HepG2 (cell line): ENCODE measurements around the gene DHCR7. TPM values are rescaled to one million over a fixed set of nuclear protein-coding genes. Genes with fewer than 3 reads are reported as not detected.

Source experiments
- ATAC-seq: fragments of 200-7000 bp; cut with Tn5 transposase; 3 replicates; pipeline ENCODE4 v1.9.1; 2020; ENCODE audit warnings: mild to moderate bottlenecking, moderate library complexity
- BruUV-seq: library from RNA; stranded (reverse); fragments of 400-500 nt; replicated peaks from 2 replicates; lab custom pipeline; 2021; lab: Mats Ljungman, UMichigan
- CTCF ChIA-PET: fragments of 300-600 bp; formaldehyde crosslinking; extraction: SDS; loops from one replicate; lab custom pipeline; 2021; ENCODE audit warnings: low total read pairs, inconsistent platforms, low intra/inter-chr PET ratio; lab: Yijun Ruan, JAX
- POLR2A ChIA-PET: fragments of 350-600 bp; sonication (Branson Sonifier 250); formaldehyde crosslinking; loops from one replicate; lab custom pipeline; 2020; ENCODE audit warnings: antibody characterized with exemption, inconsistent platforms; lab: Yijun Ruan, JAX
- DNase-seq: peaks from one replicate; pipeline ENCODE4 v3.0.0-alpha.2; 2015; ENCODE audit warnings: low spot score
- FAIRE-seq: peaks from 3 replicates; lab custom pipeline; 2011; peaks lifted over from hg19 to GRCh38; lab: Jason Lieb, UNC
- H2AFZ ChIP-seq: one replicate; pipeline ENCODE4 v1.6.1; 2011; ENCODE audit warnings: low read length, inconsistent platforms
- H3K27ac ChIP-seq: fragments of 300-600 bp; 3 replicates; pipeline ENCODE4 v1.8.0; 2011; ENCODE audit warnings: mixed run types, mild to moderate bottlenecking, mixed read lengths, low read length, inconsistent platforms; ENCODE audit not compliant: insufficient read depth; ENCODE audit errors: extremely low read length
- H3K27me3 ChIP-seq, 2 experiments: fragments of 200-600 bp in 1 of 2; 2 replicates in 1 of 2; 3 replicates in 1 of 2; pipeline versions ENCODE4 v1.6.0 to v1.8.0; 2011; ENCODE audit warnings: low read length in 2 of 2, mild to moderate bottlenecking in 2 of 2, moderate library complexity in 2 of 2, inconsistent platforms in 1 of 2; ENCODE audit not compliant: insufficient read depth in 2 of 2, control insufficient read depth in 1 of 2
- H3K36me3 ChIP-seq, 2 experiments: fragments of 200-600 bp in 1 of 2; replicated peaks in 1 of 2; 2 replicates in 1 of 2; 3 replicates in 1 of 2; pipeline versions ENCODE4 v1.5.1 to v1.8.0; 2011; ENCODE audit warnings: low read length in 2 of 2, inconsistent platforms in 1 of 2; ENCODE audit not compliant: insufficient read depth in 2 of 2, control insufficient read depth in 1 of 2
- H3K4me1 ChIP-seq: 2 replicates; pipeline ENCODE4 v1.5.1; 2012; ENCODE audit warnings: low read length, inconsistent platforms; ENCODE audit not compliant: insufficient read depth
- H3K4me2 ChIP-seq: 2 replicates; pipeline ENCODE4 v1.6.0; 2011; ENCODE audit warnings: low read depth, low read length, inconsistent platforms
- H3K4me3 ChIP-seq, 3 experiments: fragments of 200-600 bp in 1 of 3; sonication (generic), shearing (Covaris generic) in 1 of 3; replicated peaks in 1 of 3; 2 replicates each; pipeline ENCODE4 v1.5.1; 2011 to 2016; ENCODE audit warnings: low read length in 3 of 3, inconsistent platforms in 2 of 3, low read depth in 2 of 3, mild to moderate bottlenecking in 2 of 3, control low read depth in 1 of 3, mixed read lengths in 1 of 3; ENCODE audit not compliant: insufficient read depth in 1 of 3
- H3K79me2 ChIP-seq: one replicate; pipeline ENCODE4 v1.6.1; 2011; ENCODE audit warnings: low read length, inconsistent platforms; ENCODE audit not compliant: insufficient read depth
- H3K9ac ChIP-seq: 2 replicates; pipeline ENCODE4 v1.6.0; 2011; ENCODE audit warnings: mild to moderate bottlenecking, low read depth, low read length, inconsistent platforms; ENCODE audit not compliant: insufficient read depth
- H3K9me3 ChIP-seq: 2 replicates; pipeline ENCODE4 v1.5.1; 2012; ENCODE audit warnings: mild to moderate bottlenecking, low read length
- H4K20me1 ChIP-seq: 2 replicates; pipeline ENCODE4 v1.6.0; 2011; ENCODE audit warnings: inconsistent platforms, mild to moderate bottlenecking, low read length, moderate library complexity; ENCODE audit not compliant: insufficient read depth
- ATF2 ChIP-seq: sonication (generic); formaldehyde crosslinking; IDR thresholded peaks from 2 replicates; pipeline ENCODE4 v1.4.0; 2020; ENCODE audit warnings: missing genetic modification reagents
- TFE3 ChIP-seq: IDR thresholded peaks from 2 replicates; pipeline ENCODE4 v1.6.1; 2016
- ZBTB3 ChIP-seq: sonication (generic); formaldehyde crosslinking; IDR thresholded peaks from 2 replicates; pipeline ENCODE4 v1.4.0; 2020; ENCODE audit warnings: low read depth, mild to moderate bottlenecking, moderate library complexity, missing genetic modification reagents, borderline replicate concordance
- ZNF274 ChIP-seq: sonication (generic); formaldehyde crosslinking; IDR thresholded peaks from 2 replicates; pipeline ENCODE4 v1.5.1; 2020; ENCODE audit warnings: mild to moderate bottlenecking, missing genetic modification reagents
- ZNF510 ChIP-seq: sonication (generic); formaldehyde crosslinking; IDR thresholded peaks from 2 replicates; pipeline ENCODE4 v1.4.0; 2020; ENCODE audit warnings: low read depth, mild to moderate bottlenecking, missing genetic modification reagents
- ZNF512B ChIP-seq: sonication (generic); formaldehyde crosslinking; IDR thresholded peaks from 2 replicates; pipeline ENCODE4 v1.5.1; 2020; ENCODE audit warnings: missing genetic modification reagents, mild to moderate bottlenecking, borderline replicate concordance
- ZNF609 ChIP-seq: sonication (generic); formaldehyde crosslinking; IDR thresholded peaks from 2 replicates; pipeline ENCODE4 v1.4.0; 2020; ENCODE audit warnings: mild to moderate bottlenecking, missing genetic modification reagents, borderline replicate concordance
- ZNF713 ChIP-seq: sonication (generic); formaldehyde crosslinking; IDR thresholded peaks from 2 replicates; pipeline ENCODE4 v1.4.0; 2020; ENCODE audit warnings: mild to moderate bottlenecking, missing genetic modification reagents
- ZNF788 ChIP-seq: sonication (generic); formaldehyde crosslinking; IDR thresholded peaks from 2 replicates; pipeline ENCODE4 v1.5.0; 2020; ENCODE audit warnings: mild to moderate bottlenecking, missing genetic modification reagents, borderline replicate concordance
- WGBS: methylation state at CpG from one replicate; pipeline ENCODE4 v1.1.6; 2017; ENCODE audit warnings: low lambda C conversion rate; 5-methylcytosine and 5-hydroxymethylcytosine counted together
- in situ Hi-C: cut with HindIII; loops from 2 replicates; pipeline ENCODE4 v1.10.0; 2017; ENCODE audit warnings: low pct_unique_long_range_greater_than_20kb; ENCODE audit not compliant: extremely low pct_ligation_motif_present
- intact Hi-C: fragments of 100-400 bp; cut with micrococcal nuclease; formaldehyde crosslinking; loops from one replicate; pipeline ENCODE4 v1.10.0; 2022; ENCODE audit not compliant: unreplicated experiment
- polyA plus RNA-seq, 8 experiments: library from polyadenylated mRNA; depleted of rRNA in 3 of 8; stranded (reverse) in 7 of 8; unstranded in 1 of 8; fragments of >200 nt; fragmentation: Illumina TruSeq in 4 of 8; extraction: Trizol in 4 of 8; gene quantifications; 2 replicates each; pipeline versions ENCODE4 v1.2.1 to v1.2.3, GENCODE V29; 2011 to 2016; ENCODE audit warnings: low read depth in 4 of 8, missing spikeins in 1 of 8, mixed read lengths in 1 of 8; ENCODE audit not compliant: insufficient read depth in 1 of 8
- total RNA-seq, 5 experiments: library from RNA; depleted of rRNA; stranded (reverse); fragments of >200 nt; fragmentation: Illumina TruSeq; extraction: Trizol; gene quantifications; 2 replicates each; pipeline ENCODE4 v1.2.3, GENCODE V29; 2016; ENCODE audit warnings: low read depth in 1 of 5

Gene DHCR7
- total and polyA plus RNA-seq, 2 of the 13 experiments (the other 11 are each of a cell fraction or from before 2014, with no cell fraction given) = 96.0 to 143 TPM

GRCh38 chr11:71442880-71443279 is 5.3 kb downstream of the DHCR7 start (continued):
- TF ChIP-seq ZNF609 (CRISPR knock-in tag) = no peak
- no peak for TF ChIP-seq ZNF510 (CRISPR knock-in tag)
- no peak for TF ChIP-seq TFE3 (CRISPR knock-in tag)
- TF ChIP-seq ZBTB3 (CRISPR knock-in tag) = no peak
- TF ChIP-seq, all 625 proteins: peak for 0

- Histone ChIP-seq H4K20me1 (peaks cover 40% of the 10 kb centered on the region), H3K36me3 (peaks cover 41 to 91% of the 10 kb centered on the region in 2 experiments), H3K4me1 (peaks cover 25% of the 10 kb centered on the region), H3K4me3 (no peak overlapping the region), H2AFZ (no peak overlapping the region), H3K27ac (no peak overlapping the region), H3K27me3 (no peaks in the 10 kb centered on the region)
- POLR2A ChIA-PET = no interaction called here
- WGBS = 95% methylated on average over 8 of the region's 8 CpGs
- ATAC-seq = no peak
- no peak for TF ChIP-seq ZNF788
- no peak for TF ChIP-seq ATF2 (CRISPR knock-in tag)
- no peak for TF ChIP-seq ZNF713 (CRISPR knock-in tag)
- no peak for TF ChIP-seq ZNF274 (CRISPR knock-in tag)
- no peak for TF ChIP-seq ZNF512B (CRISPR knock-in tag)
- TF ChIP-seq, all 625 proteins: peak for 0
- Histone ChIP-seq H3K4me2 (no peak overlapping the region), H3K9ac (no peak overlapping the region), H3K9me3 (no peaks in the 10 kb centered on the region), H3K79me2 (peaks cover 21% of the 10 kb centered on the region)
- in situ Hi-C loops (no loop called here), intact Hi-C loops (no loop called here)
- CTCF ChIA-PET = no interaction called here
- BruUV-seq = no TSS peak
- FAIRE-seq = no peak
- no peak for DNase-seq
These were observed 6.1 kb downstream of the DHCR7 start for GRCh38 chr11:71442123-71442522.
